ENCODE data around the gene COL20A1.

- TF ChIP-seq EZH2 (IDR thresholded peaks at IDR 0.05; ENCODE audit: insufficient read depth, poor library complexity, severe bottlenecking): no peak
- TF ChIP-seq EZH2phosphoT487 (IDR thresholded peaks at IDR 0.05; ENCODE audit: insufficient read depth, low read depth): no peak
Observed at GRCh38 chr20:63280371-63280770, 12.6 kb upstream of the COL20A1 start.
